Measurements from ENCODE around the gene ALPG. TPM values are rescaled to one million over a fixed set of nuclear protein-coding genes. Genes with fewer than 3 reads are reported as not detected.
"Not testable (repeated sequence)": the region's sequence is repeated elsewhere in the genome, so short reads cannot be mapped to it uniquely, and the experiment has no call there.

Gene ALPG
- not detected for total RNA-seq

- TF ChIP-seq, protein P1, sequence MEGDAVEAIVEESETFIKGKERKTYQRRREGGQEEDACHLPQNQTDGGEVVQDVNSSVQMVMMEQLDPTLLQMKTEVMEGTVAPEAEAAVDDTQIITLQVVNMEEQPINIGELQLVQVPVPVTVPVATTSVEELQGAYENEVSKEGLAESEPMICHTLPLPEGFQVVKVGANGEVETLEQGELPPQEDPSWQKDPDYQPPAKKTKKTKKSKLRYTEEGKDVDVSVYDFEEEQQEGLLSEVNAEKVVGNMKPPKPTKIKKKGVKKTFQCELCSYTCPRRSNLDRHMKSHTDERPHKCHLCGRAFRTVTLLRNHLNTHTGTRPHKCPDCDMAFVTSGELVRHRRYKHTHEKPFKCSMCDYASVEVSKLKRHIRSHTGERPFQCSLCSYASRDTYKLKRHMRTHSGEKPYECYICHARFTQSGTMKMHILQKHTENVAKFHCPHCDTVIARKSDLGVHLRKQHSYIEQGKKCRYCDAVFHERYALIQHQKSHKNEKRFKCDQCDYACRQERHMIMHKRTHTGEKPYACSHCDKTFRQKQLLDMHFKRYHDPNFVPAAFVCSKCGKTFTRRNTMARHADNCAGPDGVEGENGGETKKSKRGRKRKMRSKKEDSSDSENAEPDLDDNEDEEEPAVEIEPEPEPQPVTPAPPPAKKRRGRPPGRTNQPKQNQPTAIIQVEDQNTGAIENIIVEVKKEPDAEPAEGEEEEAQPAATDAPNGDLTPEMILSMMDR (IDR thresholded peaks at IDR 0.05): no peak
- Histone ChIP-seq H3K4me3 (no peak within 1 kb of the TSS), H3K27me3 (no peaks in the 10 kb centered on the region), H3K4me1 (no peaks in the 10 kb centered on the region), H3K36me3 (no peaks in the 10 kb centered on the region), H3K27ac (no peak within 1 kb of the TSS), H3K9me3 (no peaks in the 10 kb centered on the region)
- intact Hi-C loops (cut with DNase I): no loop called here
- DNase-seq (ENCODE audit: low spot score in 2 of 2): no peak
These were observed at the start of gene ALPG for GRCh38 chr2:232406556-232407310. ALPG (plus strand) TSS chr2:232406844; CDS start chr2:232406895, 51 bp downstream.

DNA sequence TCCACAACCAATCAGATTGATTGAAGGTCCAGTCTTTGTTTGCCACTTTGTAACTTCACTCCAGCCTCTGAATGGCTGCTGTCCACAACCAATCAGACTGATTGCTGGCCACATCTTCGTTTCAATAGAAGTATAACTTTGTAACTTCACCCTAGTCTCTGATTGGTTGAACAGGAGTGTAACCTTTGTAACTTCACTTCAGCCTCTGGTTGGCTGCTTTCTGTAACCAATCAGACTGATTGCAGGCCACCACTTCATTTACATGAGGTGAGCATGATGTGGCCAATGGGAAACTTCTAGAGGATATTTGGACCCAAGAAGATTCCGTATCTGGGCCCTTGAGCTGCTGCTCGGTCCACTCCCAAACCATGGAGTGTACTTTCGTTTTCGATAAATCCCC lies 45.0 kb upstream of the ALPG start:
- intact Hi-C loops (cut with DNase I): no loop called here

GRCh38 chr2:232362174-232362900 lies 44.3 kb upstream of the ALPG start:
- Histone ChIP-seq H3K9me3 (no peaks in the 10 kb centered on the region), H3K4me1 (no peaks in the 10 kb centered on the region), H3K36me3 (no peaks in the 10 kb centered on the region), H3K27ac (no peak overlapping the region), H3K27me3 (no peaks in the 10 kb centered on the region), H3K4me3 (no peak overlapping the region)
- no peak for DNase-seq (ENCODE audit: low spot score in 2 of 2)
- intact Hi-C loops (cut with DNase I): no loop called here
- TF ChIP-seq, protein P1 (IDR thresholded peaks at IDR 0.05): no peak

More for the DNA sequence above, 45.0 kb upstream of the ALPG start:
- no peaks in the 10 kb centered on the region for H3K36me3 ChIP-seq
- H3K4me1 ChIP-seq: no peaks in the 10 kb centered on the region
- TF ChIP-seq, protein P1 (IDR thresholded peaks at IDR 0.05): no peak
- H3K4me3 ChIP-seq: no peak overlapping the region
- no peaks in the 10 kb centered on the region for H3K27me3 ChIP-seq
- H3K9me3 ChIP-seq: no peaks in the 10 kb centered on the region
- no peak for DNase-seq (ENCODE audit: low spot score in 2 of 2)
- no peak overlapping the region for H3K27ac ChIP-seq

DNA sequence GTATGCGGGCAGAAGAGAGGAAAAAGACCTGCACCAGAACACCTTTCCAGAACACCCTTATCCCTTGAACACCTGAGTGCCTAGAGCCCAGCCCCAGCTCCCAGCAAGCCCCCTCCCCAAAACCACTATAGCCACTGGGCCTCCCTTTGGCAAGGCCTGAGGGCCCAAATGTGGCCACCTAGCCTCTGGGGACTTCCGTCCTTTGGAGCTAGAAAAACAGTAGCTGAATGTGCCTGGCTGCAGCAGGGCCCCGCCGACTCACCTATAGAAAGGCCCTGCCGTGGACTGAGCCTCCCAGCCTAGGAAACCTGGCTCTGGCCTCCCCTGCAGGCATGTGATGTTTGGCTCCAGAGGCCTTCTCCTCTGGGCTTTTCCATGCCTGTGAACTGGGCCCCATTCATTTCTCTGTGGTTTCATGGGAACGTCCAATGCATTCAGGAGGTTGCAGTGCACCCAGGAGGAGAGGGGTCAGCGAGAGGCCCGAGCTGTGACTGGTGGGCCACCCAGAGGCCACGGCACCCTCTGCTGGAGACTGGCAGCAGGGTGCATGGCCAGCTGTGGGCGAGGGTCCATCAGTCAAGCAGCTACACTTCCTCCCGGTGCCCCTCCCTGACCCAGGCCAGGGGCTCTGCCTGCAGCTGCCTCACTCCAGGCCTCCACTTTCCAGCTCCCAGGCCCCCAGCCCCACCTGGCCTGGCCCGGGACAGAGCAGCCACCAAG lies 43.4 kb upstream of the ALPG start:
- DNase-seq (ENCODE audit: low spot score in 2 of 2); H3K27ac ChIP-seq; H3K27me3 ChIP-seq; H3K9me3 ChIP-seq; H3K36me3 ChIP-seq; intact Hi-C loops (cut with DNase I); H3K4me1 ChIP-seq: not testable (repeated sequence)
- H3K4me3 ChIP-seq: peak overlapping the region in 1 of 2 donors; percentile 24

- Histone ChIP-seq H3K36me3 (no peaks in the 10 kb centered on the region), H3K9me3 (no peaks in the 10 kb centered on the region), H3K27ac (no peak overlapping the region), H3K27me3 (no peaks in the 10 kb centered on the region), H3K4me3 (peak overlapping the region in 1 of 2 donors; percentile 24), H3K4me1 (no peaks in the 10 kb centered on the region)
- intact Hi-C loops (cut with DNase I): no loop called here
- DNase-seq (ENCODE audit: low spot score in 2 of 2): no peak
- TF ChIP-seq, protein P1 (IDR thresholded peaks at IDR 0.05): no peak
These were observed 42.6 kb upstream of the ALPG start for GRCh38 chr2:232363784-232364615.

GRCh38 chr2:232364806-232365594 lies 41.6 kb upstream of the ALPG start:
- H3K4me1 ChIP-seq; H3K36me3 ChIP-seq; intact Hi-C loops (cut with DNase I); H3K27me3 ChIP-seq; H3K4me3 ChIP-seq; DNase-seq (ENCODE audit: low spot score in 2 of 2); H3K27ac ChIP-seq; H3K9me3 ChIP-seq: not testable (repeated sequence)

Measured in ascending aorta (tissue), 2 donors.